GM18519 (cell line): ENCODE data around the gene TAF1L.

ENCODE experiments used
- ATAC-seq: cut with Tn5 transposase; IDR thresholded peaks from one replicate; pipeline ENCODE4 v1.9.1; 2021; ENCODE audit warnings: mild to moderate bottlenecking, moderate library complexity; ENCODE audit not compliant: unreplicated experiment, low FRiP score

The TAF1L gene

DNA sequence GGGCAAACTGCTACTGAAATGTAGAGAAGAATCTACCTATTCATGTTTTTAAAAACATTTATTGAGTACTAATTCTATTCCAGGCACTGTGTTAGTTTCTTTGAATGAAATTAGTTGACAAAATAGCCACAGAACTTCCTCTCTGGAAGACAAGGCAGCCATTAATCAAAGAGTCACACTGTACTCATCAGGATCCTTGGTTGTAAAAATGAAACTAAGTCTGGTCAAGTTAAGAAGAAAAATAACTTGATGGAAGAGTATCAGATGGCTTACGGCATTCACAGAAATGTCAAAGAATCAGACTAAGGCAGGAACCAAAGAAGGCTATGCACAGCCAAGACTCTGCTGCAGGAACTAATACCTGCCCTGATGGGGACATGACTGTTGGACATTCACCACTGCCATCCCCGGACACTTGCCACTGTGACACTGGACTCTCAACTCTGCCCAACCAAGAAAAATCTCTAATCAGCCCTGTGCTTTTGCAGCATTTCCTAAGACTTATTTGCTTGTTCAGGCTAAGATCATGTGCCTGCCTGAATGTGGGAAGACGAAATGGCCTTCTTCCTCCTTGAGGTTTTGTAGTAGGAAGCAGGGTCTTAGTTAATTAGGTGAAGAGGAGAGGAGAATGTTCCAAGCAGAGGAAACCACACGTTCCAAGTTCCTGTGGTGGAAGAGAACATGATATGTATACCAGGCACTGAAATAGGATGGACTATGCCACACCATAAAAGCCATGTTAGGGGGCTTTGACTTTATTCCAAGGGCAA lies 39.2 kb downstream of the TAF1L start:
- ATAC-seq = no peak

DNA sequence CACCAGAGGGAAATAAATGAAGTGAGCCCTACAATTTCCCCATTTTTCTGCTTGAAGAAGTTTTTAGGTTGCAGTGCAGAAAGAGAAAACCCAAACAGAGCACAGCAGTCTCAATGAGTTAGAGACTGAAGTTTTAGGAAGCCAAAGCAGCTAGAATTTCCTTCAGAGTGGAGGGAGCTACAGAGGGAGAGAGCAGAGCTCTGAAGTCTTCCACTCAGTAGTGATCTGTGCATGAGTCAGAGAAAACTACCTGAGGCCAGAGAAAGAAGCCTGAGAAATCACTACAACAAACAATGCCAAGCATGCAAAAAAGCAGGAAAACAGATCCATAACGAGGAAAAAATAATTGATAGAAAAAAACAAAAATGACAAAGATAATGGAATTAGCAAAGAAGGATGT lies 44.6 kb downstream of the TAF1L start:
- no peak for ATAC-seq

DNA sequence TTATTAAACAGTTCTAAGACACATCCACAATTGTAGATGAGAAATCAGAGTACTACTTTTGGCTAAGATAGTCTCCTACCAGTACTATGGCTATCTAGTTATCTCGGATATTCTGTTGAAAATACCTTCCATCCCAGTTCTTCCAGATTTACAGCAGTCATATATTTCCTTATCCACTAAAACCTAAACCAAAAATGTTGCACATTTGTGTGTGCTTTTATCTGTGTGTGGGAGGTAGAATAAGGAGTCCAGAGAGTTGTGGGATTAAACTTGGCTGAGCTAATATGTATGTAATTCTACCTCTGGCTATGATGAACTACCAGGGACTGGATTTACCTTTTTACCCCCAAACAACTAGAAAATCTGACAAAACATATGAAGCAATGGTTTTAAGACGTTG lies 45.0 kb downstream of the TAF1L start:
- ATAC-seq = no peak

DNA sequence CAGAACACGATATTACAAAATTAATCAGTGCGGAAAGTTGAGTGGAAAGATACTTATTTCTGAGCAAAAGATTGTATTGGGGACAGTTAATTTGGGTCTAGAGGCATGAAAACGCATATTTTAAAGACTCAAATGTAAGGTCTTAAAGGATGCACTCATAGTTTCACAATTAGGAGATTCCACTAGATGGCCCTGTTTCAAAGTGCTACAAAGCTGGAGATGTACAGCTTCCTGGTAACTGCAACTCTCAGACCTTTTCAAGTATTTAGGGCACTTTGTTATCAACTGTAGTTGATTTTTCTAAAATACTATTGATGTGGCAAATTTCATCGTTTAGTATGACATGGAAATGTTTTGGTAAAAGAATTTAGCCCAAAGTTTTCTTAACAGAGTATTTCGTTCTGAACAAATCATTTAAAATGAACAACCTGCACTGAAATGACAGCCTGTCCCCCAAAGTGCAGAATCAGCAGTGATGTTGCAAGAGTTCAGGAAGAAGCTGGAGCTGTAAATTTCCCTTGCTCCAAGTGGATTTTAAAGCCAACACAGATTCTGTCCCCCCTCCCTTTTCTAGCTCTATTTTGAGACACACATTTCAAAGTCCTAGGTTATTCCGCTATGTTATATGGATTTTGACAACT lies 46.3 kb downstream of the TAF1L start:
- no peak for ATAC-seq

DNA sequence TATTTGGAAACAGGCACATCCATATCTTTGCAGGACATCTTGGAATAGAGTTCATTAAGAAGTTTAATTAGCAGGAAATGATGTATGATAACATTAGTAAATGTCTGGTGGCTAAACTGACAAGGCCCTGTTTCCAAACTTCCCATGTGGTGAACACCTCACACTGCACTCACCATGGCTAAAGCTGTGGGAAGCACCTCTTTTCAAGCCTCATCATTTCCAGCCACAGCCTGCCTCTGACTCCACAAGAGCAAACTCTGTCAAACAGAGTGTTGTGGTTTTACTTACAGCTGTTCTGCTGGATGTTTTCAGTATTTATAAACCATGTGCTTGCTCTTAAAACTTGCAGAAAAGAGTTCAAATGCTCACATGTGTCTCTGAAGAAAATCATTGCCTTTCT lies 47.6 kb downstream of the TAF1L start:
- ATAC-seq = no peak

DNA sequence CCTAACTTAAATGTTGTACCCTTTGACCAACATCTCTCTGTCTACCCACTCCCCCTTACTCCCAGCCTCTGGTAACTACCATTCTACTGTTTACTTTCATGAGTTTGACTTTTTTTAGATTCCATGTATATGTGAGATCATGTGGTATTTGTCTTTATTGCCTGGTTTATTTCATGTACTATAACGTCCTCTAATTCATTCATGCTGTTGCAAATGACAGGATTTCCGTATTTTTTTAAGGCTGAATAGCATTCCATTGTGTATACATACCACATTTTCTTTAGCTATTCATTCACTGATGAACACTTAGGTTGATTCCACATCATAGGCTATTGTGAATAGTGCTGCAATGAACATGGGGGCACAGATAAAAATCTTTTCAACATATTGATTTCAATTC lies 50.7 kb downstream of the TAF1L start:
- no peak for ATAC-seq

DNA sequence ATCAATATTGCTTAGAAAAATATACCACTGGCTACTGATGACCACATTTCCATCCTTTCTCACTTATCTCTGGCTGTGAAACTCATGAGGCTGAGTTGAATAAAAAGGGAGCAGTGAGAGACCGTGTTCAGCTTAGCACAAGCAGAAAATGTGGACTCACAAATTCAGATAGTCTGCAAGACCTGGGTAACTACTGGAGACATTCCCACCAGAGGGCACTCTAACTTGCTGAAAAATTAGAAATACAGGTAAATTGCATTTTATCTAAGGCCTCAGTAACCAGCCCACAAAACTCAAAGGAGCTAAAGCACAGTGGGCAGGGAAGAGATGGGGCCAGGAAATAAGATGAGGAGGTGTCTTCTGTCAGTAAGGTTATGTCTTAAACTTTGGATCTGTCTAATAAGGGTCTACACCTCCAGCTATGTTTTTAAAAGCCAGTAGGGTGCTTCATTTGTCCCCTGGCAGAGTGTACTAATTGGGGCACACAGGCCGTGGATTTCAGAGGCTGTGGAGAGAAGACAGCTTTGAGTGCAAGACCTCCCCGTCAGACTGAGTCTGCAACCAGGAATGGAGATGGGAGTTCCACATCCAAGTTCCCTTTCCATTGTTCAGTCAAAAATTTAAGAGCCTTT lies 53.8 kb downstream of the TAF1L start:
- peak; percentile 37 for ATAC-seq

DNA sequence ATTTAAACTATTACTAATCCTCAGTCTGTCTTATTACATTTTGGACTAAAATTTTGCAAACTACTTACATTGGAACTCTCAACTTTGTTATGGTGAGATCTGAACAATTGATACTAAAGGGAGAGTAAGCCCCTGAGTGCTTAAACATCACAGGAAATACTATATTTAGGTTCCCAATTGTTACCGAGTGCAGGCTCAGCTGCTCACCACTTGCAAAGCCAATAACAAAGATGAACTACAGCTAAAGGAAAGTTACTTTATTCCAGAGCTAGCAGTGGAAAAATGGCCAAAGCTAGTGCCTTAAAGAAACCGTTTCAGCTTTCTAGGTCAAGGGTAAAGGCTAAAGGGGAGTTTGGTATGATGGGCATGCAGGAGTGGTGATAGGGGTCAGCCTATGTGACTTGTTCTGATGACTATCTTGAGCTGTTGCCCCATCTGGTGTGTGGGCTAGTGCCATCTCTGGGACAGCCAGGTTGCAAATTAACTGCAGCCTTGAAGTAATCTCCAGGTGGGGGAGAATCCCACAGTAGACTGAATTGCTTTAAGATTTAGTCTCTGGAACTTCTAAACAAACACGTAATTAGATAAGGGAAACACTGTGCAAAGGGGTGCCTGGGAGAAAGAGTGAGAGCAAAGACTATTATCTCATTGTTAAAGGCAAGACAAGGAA lies 54.7 kb downstream of the TAF1L start:
- no peak for ATAC-seq

DNA sequence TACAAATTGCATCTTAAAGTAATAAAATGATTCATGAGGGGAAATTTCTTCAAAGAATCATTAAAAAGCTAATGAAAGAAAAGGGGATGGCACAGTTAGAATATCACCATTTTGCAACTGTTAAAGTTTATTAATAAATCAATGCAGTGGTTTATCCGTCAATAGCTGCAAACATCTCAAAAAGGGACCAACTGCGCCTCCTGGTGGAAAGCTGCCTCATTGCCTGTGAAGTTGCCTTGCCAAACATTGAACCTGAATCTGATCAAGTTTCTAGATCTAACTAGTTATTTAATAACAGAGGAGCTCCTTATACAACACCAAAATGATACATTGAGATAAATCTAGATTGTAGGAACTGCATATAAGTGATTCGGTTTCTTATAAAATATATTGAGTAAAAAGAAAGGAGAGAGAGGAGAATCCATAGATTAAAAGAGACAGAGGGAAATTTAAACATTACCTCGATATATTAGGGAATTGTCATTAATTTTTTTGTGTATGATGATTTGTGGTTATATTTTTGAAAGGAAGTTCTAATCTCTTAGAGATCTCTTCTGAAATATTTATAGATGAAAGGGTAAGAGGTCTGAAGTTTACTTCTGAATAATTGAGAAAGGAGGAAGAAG lies 55.6 kb downstream of the TAF1L start:
- no peak for ATAC-seq
